GM18867 (cell line): Measurements from ENCODE around the gene CYB5B.

ENCODE experiments used
- ATAC-seq: cut with Tn5 transposase; IDR thresholded peaks from one replicate; pipeline ENCODE4 v1.9.1; 2021; ENCODE audit warnings: mild to moderate bottlenecking, moderate library complexity; ENCODE audit not compliant: unreplicated experiment

CYB5B gene

DNA sequence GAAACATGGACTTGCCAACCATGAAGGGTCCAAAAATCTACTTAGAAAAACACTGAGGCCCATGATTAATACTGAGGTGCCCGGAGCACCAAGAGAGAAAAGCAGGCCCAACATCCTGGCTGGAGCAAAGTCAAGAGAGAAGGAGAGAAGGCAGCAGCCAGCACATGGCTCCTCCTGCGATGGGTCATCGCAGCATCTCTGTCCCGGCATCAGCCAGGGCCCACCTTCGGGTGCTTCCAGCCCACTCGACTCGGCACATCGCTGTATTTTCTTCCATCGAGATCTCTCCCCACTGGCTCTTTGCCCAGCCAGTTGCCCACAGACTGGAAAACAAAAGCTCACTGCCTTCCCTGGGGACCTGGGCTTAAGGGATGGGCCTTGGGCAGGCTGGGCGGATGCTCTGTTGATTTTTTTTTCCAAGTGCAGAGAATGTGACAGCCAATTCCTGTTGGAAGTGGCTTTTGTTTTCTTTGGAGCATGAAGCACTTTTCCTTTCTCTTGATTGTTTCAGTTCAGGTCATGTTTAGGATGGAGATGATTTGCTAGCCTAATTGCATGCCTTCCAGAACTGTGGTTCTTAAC lies 58.1 kb downstream of the CYB5B start:
- ATAC-seq = no peak

DNA sequence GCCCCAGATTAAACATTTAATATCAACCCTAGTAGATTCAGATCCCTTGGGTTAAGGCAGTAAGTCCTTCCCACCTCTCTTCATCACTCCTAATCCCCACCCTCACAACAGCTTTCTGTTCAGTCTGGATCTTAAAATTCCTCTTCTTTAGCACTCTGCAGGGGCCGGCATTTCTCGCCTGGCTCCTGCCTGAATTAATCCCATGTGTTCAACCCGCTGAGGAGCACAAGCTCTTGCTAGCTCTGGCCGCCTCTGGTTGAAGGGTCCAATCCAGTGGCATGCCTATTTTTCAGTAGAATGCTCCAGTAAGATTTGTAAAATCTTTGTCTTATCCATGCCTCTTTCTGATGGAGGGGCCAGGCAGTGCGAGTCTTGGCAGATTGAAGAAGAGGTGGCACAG lies 59.2 kb downstream of the CYB5B start:
- ATAC-seq = no peak

DNA sequence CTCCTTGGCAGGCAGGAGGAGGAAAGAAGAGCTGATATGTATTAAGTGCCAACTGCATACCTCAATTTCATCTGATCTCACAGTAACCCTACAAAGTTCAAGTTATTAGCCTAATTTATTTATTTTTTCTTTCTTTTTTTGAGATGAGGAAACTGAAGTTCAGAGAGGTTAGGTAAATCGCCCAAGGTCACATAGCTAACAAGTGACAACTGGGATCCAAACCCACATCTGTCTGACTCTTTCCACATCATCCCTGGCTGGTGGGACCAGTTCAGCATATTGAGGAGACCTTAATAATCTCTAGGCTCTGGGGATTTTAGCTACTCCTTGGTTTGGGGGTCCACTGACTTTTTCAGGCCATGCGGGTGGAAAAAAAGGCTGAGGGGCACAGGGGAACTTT lies 60.9 kb downstream of the CYB5B start:
- no peak for ATAC-seq

DNA sequence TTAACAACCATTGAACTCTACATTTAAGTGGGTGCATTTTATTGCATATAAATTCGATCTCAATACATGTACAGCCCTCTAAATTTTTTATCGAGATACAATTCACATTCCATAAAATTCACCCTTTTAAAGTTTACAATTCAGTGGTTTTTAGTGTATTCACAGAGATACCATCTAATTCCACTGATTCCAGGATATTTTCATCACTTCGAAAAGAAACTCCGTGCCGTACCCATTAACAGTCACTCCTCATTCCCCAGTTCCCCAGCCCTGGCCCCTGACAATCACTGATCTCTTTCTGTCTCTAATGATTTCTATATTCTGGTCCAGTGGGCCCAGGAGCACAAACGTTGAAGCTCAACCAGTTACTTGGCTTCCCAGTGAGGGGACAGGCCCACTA lies 61.4 kb downstream of the CYB5B start:
- ATAC-seq = no peak

DNA sequence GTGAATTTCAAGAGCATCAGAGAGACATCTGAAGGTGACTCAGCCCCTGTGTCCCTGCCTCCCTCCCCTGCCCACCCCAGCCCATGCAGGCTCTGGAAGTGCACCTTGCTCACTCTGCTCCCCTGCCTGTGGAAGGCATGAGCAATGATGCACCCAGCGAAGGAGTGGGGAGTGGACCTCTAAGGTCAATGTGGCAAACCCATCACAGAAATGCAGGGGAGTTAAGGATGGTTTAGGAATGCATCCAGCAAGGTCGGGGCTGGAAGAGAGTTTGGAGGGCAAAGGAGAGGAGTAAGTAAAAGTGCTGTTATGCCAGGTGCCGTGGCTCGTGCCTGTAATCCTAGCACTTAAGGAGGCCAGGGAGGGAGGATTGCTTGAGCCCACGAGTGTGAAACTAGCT lies 61.9 kb downstream of the CYB5B start:
- ATAC-seq = no peak

DNA sequence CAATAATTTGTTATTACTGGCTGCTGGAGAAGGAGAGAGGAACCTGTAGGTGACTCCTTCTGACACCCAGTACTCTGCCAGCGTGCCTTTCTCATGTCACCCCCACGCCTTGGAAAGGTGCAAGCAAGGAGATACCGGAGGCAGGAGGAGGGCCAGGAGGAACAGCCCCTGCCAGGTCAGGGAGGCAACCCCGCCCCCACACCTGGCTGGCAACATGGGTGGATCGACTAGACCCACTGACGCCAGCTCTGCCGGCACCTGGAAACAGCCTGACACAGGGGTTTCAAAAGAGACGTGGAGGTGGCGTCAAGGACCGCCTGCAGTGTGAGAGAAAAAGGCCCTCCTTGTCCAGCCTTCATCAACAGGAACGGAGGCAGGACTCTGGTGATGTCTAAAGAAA lies 62.3 kb downstream of the CYB5B start:
- no peak for ATAC-seq

DNA sequence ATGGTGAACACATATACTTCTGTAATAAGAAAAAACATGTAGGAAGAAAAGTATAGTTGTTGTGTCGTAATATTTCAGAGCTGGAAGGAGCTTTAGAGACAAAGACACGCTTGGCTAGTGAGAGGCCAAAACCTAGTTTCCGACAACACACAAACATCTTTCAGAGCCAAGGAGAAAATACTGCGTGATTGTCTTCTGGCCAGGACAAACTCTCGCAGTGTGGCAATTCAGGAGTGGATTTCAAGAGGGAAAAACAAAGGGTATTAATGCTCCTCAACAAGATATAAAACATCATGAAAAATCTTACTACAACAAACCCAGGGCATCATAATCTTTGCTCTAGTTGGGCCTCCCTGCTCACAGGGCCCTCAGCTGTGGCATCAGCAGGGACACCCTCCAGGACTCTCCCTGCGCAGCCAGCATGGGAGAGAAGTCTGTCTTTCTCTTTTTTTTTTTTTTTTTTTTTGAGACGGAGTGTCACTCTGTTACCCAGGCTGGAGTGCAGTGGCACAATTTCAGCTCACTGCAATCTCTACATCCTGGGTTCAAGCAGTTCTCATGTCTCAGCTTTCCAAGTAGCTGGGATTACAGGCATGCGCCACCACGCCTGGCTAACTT lies 66.4 kb downstream of the CYB5B start:
- no peak for ATAC-seq

DNA sequence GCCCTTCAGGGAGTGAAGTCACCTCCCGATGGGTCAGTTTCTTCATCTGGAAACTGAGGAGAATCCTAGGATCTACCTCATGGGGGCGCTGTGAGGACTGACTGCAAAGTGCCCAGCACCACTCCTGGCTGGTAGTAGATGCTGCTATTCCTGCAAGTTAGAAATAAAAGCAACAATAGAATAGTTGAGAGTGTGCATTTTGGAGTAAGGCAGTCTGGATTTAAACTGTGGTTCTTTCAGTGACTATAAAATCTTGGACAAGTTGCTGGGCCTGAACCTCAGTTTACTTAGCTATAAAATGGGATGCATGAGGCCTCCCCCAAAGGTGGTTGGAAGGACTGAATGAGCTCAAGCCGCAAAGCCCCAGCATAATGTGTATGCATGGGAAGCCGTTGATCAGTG lies 70.6 kb downstream of the CYB5B start:
- no peak for ATAC-seq

DNA sequence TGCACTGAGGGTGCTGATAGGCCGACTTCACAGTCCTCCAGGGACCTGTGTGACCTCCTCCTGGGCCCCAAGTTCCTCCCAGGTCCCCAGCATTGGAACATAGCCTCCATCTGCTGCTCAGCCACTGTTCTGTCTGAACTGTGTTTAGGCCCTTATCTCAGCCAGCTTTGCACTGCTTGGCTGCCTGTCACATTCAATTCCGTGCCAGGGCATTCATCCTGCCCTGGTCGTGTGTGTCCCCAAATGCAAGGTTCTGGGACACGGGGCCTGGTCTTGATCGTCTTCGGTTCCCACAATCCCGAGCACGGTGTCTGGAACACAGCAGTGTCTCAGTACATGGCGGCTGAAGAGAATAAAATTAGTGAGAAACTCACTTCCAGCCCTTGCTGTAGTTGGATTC lies 71.4 kb downstream of the CYB5B start:
- no peak for ATAC-seq

DNA sequence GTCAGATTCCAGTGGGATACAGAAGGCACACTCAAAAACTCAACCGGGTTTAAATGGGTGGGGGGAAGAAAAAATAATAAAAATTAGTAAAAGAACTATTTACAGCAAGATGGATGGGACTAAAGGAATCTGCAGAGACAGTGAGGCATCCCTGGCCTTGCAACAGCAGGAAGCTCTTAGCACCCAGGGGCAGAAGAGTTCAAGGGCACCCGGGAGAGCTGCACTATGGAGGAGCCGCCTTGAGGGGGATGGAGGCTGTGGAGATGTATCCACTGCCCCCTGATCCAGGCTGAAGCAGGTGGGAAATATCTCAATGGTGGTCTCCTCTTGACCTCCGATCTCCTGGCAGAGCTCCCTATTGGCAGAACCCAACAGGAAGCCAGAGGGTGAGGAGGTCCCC lies 72.0 kb downstream of the CYB5B start:
- ATAC-seq = no peak

DNA sequence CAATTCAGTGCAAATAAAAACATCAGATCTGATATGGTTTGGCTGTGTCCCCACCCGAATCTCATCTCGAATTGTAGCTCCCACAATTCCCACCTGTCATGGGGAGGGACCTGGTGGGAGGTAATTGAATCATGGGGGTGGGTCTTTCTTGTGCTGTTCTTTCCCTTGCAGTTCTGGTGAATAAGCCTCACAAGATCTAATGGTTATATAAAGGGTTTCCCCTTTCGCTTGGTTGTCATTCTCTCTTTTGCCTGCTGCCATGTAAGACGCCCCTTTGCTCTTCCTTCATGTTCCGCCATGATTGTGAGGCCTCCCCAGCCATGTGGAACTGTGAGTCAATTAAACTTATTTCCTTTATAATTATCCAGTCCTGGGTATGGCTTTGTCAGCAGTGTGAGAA lies 72.5 kb downstream of the CYB5B start:
- ATAC-seq = no peak

DNA sequence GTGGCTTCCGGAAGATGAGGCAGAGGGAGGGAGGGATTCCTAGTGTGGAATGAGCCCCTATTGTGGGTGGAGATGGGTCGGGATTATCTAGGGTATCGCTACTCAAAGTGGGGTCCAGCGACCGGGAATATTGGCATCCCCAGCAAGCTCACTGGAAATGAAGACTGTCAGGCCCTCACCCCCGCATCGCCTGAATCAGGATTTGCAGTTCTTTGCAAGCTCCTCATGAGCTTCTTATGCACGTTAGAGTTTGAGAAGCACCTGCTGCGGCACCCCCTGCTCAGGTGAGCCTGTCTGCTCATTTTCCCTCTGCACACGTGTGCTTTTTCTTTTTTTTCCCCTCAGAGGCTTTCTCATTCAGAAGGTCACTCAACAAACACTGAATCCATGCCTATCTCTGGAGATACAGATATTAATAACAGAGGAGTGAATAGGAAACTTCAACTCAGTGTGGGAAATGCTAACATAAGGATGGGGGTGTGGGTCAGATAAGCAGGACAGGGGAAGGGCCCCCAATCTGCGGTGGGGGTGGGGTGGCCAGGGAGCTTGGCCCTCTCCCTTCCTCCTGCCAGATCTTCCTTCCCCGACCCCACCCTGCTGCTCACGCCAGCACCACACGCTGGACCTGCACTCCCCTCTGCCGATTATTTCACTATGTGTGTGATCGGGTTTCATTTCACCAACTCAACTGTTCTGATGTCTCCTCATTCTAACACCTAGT lies 73.6 kb downstream of the CYB5B start:
- no peak for ATAC-seq

DNA sequence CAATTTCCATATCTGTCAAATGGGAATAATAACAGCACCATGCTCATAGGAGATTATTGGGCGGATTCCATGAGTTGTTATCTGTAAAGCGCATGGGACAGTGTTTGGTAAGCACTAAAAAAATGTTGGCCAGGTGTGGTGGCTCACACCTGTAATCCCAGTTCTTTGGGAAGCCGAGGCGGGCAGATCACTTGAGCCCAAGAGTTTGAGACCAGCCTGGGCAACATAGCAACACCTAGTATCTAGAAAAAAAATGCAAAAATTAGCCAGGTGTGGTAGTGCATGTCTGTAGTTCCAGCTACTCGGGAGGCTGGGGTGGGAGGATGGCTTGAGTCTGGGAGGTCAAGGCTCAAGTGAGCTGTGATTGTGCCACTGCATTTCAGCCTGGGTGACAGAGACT lies 74.5 kb downstream of the CYB5B start:
- ATAC-seq = no peak

DNA sequence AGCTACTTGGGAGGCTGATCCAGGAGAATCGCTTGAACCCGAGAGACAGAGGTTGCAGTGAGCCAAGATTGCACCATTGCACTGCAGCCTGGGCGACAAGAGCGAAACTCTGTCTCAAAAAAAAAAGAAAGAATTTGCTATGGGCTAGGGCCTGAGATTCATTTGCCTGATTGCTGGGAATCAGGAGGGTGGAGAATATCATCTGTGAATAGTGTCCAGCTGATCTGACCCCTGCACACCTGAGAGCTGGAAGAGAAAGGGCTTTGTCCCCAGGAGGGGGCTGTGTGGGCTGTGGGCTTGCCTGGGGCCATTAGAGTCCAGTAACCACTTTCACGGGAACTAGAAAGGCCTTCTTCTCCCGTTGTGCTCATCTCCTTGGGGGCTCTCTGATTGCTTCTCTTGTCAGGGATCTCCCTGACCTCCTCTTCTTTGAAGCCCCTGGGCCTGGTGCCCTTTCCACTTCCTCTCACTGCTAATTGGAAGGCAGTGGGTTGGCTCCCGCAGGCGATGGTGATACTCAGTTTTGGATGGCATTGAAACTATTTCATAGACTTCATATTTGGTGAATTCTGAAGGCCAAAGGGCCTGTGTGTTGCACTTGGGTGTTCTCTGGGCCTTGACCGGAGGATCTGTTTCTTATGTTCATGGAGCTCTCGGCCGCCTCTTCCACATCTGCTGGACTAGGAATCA lies 75.3 kb downstream of the CYB5B start:
- no peak for ATAC-seq

DNA sequence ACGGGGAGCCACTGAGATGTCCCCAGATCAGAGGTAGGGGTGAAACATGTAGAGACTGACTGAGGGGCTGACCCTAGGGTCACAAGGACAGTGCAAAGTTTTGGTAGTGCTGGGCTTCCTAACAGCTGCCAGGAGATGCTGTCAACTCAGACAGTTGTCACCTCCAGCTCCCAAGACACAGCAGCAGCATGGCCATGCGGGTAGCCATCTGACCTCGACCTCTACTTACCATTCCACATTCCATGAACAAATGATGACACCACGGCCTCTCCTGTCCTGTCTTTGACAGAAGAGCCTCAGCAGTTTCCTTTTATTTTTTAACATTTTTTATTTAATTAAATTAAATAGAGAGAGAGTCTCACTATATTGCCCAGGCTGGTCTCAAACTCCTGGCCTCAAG lies 76.1 kb downstream of the CYB5B start:
- ATAC-seq = no peak

DNA sequence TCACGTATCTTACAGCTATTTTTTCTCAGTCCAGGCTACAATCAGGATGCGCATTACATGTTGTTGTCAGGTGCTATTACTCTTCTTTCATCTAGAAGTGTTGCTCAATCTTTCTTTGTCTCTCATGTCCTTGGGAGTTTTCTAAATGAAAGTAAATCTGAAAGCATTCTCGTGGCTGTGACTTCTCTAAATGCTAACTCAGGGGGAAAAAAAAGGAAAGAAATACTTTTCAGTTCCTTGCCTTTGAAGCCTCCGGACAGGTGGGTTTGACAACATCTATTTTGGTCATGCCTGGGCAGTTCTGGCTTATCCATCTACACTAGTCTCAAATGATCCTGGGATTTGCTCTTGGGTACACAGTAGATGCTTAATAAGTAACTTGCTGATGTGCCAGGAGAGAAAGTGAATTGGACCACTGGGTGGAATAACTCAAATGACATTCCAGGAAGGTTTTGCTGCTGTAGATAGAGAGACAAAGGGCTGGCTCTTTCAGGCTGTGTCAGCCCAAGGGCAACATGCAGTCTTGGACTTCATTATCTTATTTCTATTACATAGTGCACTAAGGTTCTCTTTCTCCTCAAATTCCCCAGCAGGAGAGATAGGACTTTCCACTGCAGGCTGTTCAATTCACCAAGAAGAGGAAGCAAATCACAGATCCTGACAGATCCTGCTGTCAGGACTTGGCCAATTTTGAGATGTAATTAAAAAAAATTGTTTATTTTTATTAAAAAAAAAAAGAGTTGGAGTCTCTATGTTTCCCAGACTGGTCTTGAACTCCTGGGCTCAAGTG lies 77.7 kb downstream of the CYB5B start:
- ATAC-seq = no peak

DNA sequence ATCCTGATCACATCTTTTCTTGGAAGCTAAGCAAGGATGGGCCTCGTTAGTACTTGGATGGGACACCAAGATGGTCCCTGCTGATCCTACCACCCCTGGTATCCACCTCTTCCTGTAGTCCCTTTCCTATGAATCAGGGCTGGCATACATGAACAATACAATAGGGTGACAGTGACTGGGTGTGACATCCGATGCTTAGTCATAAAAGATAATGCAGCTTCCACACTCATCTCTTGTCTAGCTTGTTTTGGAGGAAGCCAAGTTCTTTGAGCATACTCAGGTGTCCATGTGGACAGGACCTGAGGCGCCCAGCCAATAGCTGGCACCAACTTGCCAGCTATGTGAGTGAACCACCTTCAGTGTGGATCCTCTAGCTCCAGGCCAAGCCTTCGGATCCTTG lies 78.8 kb downstream of the CYB5B start:
- no peak for ATAC-seq

DNA sequence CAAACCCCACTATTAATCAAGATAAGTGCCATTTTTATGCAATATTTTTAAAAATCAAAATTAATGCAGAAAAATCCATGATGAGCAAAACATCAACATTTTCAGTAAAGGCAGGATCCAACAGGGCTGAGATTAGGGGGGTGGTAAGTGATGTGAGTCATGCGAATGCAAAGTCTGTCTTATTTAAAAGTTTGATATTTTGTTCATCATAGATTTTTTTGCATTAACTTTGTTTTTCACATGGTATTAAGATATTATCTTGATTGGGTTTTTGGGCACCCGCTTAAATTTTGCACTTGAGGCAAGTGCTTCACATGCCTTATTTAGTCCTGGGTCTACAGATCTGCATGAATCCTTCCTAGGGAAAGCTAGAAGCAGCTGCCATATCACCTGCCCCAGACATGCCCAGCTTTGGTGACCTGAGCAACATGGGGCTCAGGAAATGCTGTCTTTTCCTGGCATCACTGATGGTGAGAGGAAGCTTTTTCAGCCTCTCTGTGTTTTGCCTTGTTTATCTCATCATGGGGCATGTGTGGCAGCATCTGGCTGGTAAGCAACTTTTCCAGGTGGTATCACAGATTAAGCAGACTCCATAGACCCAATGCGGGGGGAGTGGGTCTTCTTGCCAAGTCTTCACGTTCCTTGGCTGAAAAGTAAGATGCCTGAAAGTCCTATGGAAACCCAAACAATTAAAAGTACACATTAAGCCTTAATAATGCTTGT lies 83.8 kb downstream of the CYB5B start:
- no peak for ATAC-seq

DNA sequence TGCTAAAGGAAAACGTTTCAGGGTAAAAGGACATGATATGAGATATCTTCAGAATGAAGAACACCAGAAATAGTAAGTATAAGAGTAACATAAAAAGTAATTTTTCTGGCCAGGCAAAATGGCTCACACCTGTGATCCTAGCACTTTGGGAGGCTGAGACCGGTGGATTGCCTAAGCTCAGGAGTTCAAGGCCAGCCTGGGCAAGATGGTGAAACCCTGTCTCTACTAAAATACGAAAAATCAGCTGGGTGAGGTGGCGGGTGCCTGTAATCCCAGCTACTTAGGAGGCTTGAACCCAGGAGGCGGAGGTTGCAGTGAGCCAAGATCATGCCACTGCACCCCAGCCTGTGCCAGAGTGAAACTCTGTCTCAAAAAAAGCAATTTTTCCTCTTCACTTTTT lies 84.7 kb downstream of the CYB5B start:
- ATAC-seq = no peak

DNA sequence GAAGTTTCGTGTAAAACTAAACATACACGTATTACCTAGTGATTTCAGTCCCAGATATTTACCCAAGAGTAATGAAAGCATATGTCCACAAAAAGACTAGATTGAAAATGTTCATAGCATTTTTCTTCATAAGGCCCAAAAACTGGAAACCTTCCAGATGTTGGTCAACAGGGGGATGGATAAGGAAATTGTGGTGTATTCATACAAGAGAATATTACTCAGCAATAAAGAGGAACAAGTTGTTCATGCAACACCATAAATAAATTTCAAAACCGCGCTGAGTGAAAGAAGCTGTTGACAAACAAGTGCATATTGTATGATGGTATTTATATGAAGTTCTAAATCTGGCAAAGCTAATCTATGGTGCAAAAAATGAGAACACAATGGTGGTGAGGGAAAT lies 87.2 kb downstream of the CYB5B start:
- no peak for ATAC-seq
